GM13976 (cell line): ENCODE data around the gene POGLUT2.

Experiments used
- DNase-seq: peaks from one replicate; pipeline ENCODE4 v3.0.0; 2012; ENCODE audit warnings: low spot score
- CTCF ChIP-seq: IDR thresholded peaks from 2 replicates; pipeline ENCODE4 v1.5.1; 2012; ENCODE audit warnings: borderline replicate concordance, mild to moderate bottlenecking; ENCODE audit not compliant: insufficient read depth; ENCODE audit errors: extremely low read depth, missing control alignments, control extremely low read depth
- in situ Hi-C: fragments of 300-500 bp; cut with MboI; formaldehyde crosslinking; loops from one replicate; pipeline ENCODE4 v1.12.0; 2022; ENCODE audit warnings: low sequenced_read_pairs, mixed read lengths, inconsistent platforms; ENCODE audit not compliant: unreplicated experiment

The POGLUT2 gene

GRCh38 chr13:102814025-102814607 is 15.3 kb upstream of the POGLUT2 start:
- TF ChIP-seq CTCF: no peak
- in situ Hi-C loops: no loop called here
- DNase-seq: no peak

DNA sequence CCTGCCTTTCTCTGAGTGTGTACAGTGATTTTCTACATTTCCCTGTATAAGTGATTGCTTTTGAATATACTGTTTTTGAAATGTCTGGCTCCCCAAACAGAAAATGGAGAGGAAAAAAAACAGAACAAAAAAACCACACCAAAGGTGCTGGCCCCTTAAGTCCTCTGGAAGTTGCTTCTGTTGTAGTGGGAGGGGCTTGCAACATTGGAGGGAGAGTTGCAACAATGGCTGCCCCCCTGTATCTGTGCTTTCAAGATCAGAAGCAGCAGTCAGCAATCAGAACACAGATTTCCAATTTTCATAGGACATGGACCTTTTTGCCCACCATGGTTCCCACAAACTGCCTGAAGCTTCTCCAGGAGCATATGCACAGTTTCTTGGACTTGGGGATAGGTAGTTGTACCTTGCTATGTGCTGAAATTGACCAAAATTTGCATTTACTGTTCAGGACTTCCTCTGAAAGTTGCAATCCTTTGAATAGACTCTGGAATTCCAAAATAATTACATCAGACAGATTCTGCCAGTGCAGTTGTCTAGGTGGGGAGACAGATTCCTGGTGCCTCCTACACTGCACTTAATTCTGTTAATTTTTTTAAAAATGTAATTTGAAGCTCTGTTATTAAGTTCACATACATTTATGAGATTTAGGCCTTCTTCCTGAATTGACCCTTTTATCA is 14.0 kb upstream of the POGLUT2 start:
- in situ Hi-C loops: no loop called here
- DNase-seq: peak; percentile 30
- no peak for TF ChIP-seq CTCF

DNA sequence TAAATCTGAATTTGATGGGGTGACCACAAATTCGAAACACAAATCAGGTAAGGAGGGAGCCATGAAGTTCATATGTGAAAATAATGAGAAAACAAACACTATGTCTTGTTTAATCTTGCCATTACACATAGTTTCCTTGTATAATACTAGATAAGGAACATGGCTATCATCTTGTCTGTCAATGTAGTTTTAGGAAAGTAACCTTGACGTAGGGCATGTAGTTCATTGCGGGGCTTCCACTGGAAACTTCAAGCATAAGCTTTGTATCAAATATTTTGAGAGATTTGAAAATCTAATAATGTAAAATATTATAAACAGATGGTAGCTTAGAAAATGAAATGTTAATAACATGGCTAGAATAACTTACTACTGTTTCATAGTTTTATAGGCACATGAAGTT is 8.9 kb upstream of the POGLUT2 start:
- TF ChIP-seq CTCF: no peak
- no peak for DNase-seq
- in situ Hi-C loops: no loop called here

- no peak for TF ChIP-seq CTCF
- in situ Hi-C loops: no loop called here
- no peak for DNase-seq
Measured at GRCh38 chr13:102805680-102806079, 6.9 kb upstream of the POGLUT2 start.

DNA sequence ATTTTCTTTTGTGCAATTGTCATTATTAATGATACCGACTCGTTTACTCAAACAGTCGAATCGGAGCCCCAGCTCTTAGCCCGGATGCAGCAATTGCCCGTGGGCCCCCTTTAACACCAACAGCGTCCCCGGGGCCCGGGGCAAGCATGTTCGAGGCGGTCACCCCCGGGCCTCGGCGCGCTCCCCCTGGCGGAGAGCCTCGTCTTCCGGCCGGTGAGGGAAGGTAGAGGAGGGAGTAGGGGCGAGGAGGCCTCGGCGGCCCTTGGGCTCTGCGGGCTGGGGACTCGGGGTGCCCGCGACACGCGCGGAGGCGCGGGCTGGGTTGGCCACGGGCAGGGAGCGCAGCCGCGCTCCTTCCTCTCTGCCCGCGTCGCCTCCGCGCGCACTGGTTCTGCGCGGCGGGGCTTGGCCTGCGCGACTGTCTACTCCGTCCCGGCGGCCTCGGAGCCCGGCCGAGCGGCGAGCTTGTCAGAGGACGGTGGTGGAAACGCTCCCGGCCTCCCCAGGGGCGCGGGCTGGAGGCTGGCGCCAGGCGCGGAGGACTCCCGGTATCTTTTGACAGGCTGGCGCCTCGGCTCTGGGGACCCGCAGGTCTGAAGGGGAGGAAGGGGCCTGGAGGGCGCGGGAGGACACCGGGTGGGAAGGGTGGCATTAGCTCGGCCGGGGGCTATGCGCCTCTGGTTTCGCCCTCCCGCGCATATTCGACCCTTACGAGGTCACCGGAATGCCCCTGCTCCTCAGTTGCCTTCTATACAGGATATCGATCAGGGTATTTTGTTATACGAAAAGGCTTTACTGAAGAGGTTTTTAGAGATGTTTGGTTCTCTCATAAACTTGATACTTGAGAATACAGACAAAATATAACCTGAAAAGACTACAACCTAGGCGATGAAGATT is 1.6 kb upstream of the POGLUT2 start:
- peak; percentile 93 for DNase-seq
- in situ Hi-C loops: no loop called here
- peak; percentile 97 for TF ChIP-seq CTCF

- DNase-seq: peak; percentile 47
- in situ Hi-C loops: no loop called here
- no peak for TF ChIP-seq CTCF
Measured at GRCh38 chr13:102799426-102800144, 809 bp upstream of the POGLUT2 start.
